NCI-H345 (cell line): ENCODE measurements around the gene PTGDR.

Source experiments
- DNase-seq: peaks from one replicate; lab custom pipeline; 2025; lab: John Stamatoyannopoulos, UW

The PTGDR gene

GRCh38 chr14:52312931-52313355 is 45.4 kb downstream of the PTGDR start:
- DNase-seq = no peak

DNA sequence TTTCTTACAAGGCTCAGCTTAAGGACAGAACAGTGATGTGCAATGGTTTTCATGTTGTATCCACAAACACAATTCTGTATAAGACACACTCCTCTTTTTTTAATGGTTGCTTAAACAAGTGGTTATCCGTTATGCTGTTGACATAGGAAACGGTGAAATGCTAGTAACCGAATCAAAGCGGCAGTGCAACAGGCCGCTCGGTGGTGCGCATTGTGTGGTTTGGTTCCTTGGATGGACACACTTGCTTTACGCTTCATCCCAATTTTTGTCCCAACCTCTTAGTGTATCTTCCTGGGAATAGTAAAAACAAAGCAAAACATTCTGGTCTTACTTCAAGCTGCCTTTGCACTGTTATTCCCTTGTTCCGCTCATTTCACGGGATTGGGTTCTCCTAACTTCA is 46.0 kb downstream of the PTGDR start:
- DNase-seq = no peak

DNA sequence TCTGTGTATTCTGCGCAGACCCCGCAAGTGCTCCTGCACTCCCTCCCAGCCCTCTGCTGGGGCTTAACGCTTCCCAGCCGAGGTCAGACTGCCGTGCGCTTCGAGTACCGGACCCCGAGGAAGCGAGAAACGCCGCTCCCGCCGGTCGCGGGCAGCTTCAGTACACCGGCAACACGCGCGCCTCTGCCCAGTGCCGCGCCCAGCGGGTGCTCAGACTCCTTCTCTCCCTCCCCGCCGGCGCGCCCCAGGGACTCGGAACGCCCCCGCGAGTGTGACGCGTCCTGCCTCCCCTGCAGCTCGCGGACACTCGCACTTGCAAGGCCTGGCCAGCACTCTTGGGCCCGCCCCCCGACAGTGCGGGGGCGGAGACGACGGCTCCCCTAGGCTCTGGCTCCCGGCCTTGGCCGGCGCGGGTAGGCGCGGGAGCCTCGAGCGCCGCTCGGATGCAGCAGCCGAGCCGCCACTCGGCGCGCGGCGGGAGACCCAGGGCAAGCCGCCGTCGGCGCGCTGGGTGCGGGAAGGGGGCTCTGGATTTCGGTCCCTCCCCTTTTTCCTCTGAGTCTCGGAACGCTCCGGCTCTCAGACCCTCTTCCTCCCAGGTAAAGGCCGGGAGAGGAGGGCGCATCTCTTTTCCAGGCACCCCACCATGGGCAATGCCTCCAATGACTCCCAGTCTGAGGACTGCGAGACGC is 46.6 kb downstream of the PTGDR start, which contains the start of gene PTGER2:
Gene PTGER2 (plus strand): TSS at position 410 of the 692 bp plus-strand sequence. CDS start 237 bp downstream, at position 647.
- peak; percentile 70 for DNase-seq

DNA sequence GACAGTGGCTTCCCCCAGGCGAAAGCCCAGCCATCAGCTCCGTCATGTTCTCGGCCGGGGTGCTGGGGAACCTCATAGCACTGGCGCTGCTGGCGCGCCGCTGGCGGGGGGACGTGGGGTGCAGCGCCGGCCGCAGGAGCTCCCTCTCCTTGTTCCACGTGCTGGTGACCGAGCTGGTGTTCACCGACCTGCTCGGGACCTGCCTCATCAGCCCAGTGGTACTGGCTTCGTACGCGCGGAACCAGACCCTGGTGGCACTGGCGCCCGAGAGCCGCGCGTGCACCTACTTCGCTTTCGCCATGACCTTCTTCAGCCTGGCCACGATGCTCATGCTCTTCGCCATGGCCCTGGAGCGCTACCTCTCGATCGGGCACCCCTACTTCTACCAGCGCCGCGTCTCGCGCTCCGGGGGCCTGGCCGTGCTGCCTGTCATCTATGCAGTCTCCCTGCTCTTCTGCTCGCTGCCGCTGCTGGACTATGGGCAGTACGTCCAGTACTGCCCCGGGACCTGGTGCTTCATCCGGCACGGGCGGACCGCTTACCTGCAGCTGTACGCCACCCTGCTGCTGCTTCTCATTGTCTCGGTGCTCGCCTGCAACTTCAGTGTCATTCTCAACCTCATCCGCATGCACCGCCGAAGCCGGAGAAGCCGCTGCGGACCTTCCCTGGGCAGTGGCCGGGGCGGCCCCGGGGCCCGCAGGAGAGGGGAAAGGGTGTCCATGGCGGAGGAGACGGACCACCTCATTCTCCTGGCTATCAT is 47.3 kb downstream of the PTGDR start:
- DNase-seq = no peak

DNA sequence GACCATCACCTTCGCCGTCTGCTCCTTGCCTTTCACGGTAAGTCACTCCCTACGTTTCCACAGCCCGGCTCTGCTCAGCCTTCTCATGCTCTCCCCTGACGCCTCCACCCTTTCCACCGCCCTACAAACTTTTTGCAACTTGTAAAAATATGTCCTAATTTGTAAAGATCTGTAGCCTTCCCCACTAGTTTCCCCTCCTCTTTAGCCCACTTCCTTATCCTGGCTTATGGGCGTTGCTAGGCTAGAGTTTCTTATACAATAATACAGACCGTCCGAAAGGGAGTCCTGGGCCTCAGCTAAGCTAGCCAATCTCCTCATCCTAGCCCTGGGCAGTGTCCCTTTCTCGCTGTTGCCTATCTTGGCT is 47.8 kb downstream of the PTGDR start:
- no peak for DNase-seq

DNA sequence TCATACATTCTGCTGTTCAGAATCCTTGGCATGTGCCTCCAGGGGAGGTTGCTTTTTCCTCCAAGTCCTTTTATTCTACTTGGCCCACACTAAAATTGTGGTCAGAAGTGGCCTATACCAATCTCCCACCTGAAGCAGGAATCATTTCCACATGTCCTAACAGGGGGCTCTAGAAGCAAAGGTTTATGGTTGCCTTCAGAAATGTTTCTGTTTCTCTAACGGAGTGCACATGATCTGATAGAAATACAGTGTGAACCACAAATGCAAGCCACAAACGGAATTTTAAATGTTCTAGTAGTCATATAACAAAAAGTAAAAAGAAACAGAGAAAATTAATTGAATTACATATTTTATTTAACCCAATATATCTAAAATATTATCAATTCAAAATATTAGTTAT is 50.6 kb downstream of the PTGDR start:
- DNase-seq = no peak

DNA sequence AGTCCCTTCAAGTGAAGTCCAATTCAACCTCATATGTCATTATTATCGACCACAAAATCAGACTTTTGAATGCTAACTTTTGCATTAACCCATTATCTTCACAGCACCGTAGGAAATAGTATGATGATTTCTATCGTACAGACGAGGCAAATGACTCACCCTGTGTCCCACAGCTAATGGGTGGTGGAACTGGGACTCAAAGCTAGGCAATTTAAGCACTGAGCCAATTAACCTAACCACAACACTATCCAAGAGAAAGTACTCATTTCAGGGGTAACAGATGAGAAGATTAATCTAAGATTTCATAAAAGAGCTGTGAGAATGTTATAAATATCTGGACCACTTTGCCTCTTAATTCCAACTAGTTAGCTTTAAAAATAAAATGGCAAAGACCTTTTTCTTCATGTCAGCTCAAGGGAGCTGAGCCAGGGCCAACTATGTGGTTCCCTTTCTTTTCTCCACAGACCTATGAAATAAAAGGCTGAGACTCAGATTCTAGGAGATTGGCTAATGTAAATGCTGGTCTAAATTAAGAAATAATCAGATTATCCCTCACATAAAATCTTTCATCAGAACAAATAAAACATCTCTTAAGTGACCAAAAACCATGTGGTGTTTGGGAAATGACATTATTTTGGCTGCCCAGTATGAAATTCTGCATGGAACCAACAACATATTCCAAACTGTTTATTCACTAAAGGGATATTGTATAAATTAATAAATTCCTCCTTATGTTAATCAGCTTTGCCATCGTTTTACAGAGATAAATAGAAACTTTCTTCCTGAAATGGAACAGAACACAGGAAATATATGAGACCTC is 51.5 kb downstream of the PTGDR start:
- no peak for DNase-seq

GRCh38 chr14:52319919-52320318 is 52.4 kb downstream of the PTGDR start:
- no peak for DNase-seq

GRCh38 chr14:52325126-52325525 is 57.6 kb downstream of the PTGDR start:
- DNase-seq = no peak

GRCh38 chr14:52325630-52326029 is 58.1 kb downstream of the PTGDR start:
- DNase-seq = no peak
